GM21529 (cell line): ENCODE results near the gene FLG2.

Experiments
- ATAC-seq: cut with Tn5 transposase; IDR thresholded peaks from one replicate; pipeline ENCODE4 v1.9.1; 2021; ENCODE audit not compliant: unreplicated experiment

FLG2 gene

GRCh38 chr1:152359906-152360305 is at the start of gene FLG2:
TSS of gene FLG2 (minus strand) at chr1:152360006. CDS start at chr1:152358884, 1,122 bp downstream.
- ATAC-seq, result no peak

GRCh38 chr1:152408664-152409063 is 48.9 kb upstream of the FLG2 start:
- no peak for ATAC-seq

- no peak for ATAC-seq
Measured at GRCh38 chr1:152398812-152399698, 39.2 kb upstream of the FLG2 start.

GRCh38 chr1:152397474-152397873 is 37.7 kb upstream of the FLG2 start:
- ATAC-seq, result no peak

GRCh38 chr1:152394151-152394550 is 34.3 kb upstream of the FLG2 start:
- ATAC-seq, result no peak

GRCh38 chr1:152392909-152393308 is 33.1 kb upstream of the FLG2 start:
- ATAC-seq, result no peak

- no peak for ATAC-seq
Measured at GRCh38 chr1:152388889-152389288, 29.1 kb upstream of the FLG2 start.

- no peak for ATAC-seq
Measured at GRCh38 chr1:152386940-152387339, 27.1 kb upstream of the FLG2 start.

- ATAC-seq, result no peak
Measured at GRCh38 chr1:152380932-152381331, 21.1 kb upstream of the FLG2 start.

- no peak for ATAC-seq
Measured at GRCh38 chr1:152374451-152374850, 14.6 kb upstream of the FLG2 start.

GRCh38 chr1:152372672-152373071 is 12.9 kb upstream of the FLG2 start:
- ATAC-seq, result no peak

- ATAC-seq, result no peak
Measured at GRCh38 chr1:152367436-152367835, 7.6 kb upstream of the FLG2 start.

- no peak for ATAC-seq
Measured at GRCh38 chr1:152356736-152357135, 3.1 kb downstream of the FLG2 start.

- no peak for ATAC-seq
Measured at GRCh38 chr1:152349611-152350010, 10.2 kb downstream of the FLG2 start.

GRCh38 chr1:152348447-152348846 is 11.4 kb downstream of the FLG2 start:
- ATAC-seq, result no peak

- no peak for ATAC-seq
Measured at GRCh38 chr1:152347116-152347728, 12.6 kb downstream of the FLG2 start.

GRCh38 chr1:152344438-152344837 is 15.4 kb downstream of the FLG2 start:
- no peak for ATAC-seq

GRCh38 chr1:152343006-152343405 is 16.8 kb downstream of the FLG2 start:
- no peak for ATAC-seq

GRCh38 chr1:152335399-152335798 is 24.4 kb downstream of the FLG2 start:
- no peak for ATAC-seq

- ATAC-seq, result no peak
Measured at GRCh38 chr1:152328801-152329391, 30.9 kb downstream of the FLG2 start.

- no peak for ATAC-seq
Measured at GRCh38 chr1:152325111-152325510, 34.7 kb downstream of the FLG2 start, which contains the start of gene FLG. TSS of gene FLG (minus strand) at chr1:152325239. CDS start at chr1:152315456, 9,783 bp downstream.

GRCh38 chr1:152313970-152314369 is 45.8 kb downstream of the FLG2 start:
- ATAC-seq, result no peak
